ENCODE data around the gene DCTN5. TPM values are rescaled to one million over a fixed set of nuclear protein-coding genes. Genes with fewer than 3 reads are reported as not detected.
A peak's percentile ranks its signal among the peaks of the same experiment; 100 is the strongest.

The DCTN5 gene
- total RNA-seq, 1 experiment from 2014 or later: 95.5 TPM

- no peak for DNase-seq (ENCODE audit: low spot score)
- in situ Hi-C loops (cut with HindIII; ENCODE audit: low sequenced_read_pairs): no loop called here
Observed at GRCh38 chr16:23650674-23651416, 9.6 kb downstream of the DCTN5 start.

- DNase-seq (ENCODE audit: low spot score): no peak
- in situ Hi-C loops (cut with HindIII; ENCODE audit: low sequenced_read_pairs): no loop called here
Observed at GRCh38 chr16:23651943-23652468, 10.7 kb downstream of the DCTN5 start.

- in situ Hi-C loops (cut with HindIII; ENCODE audit: low sequenced_read_pairs): no loop called here
- DNase-seq (ENCODE audit: low spot score): no peak
Observed at GRCh38 chr16:23663918-23664317, 22.7 kb downstream of the DCTN5 start.

GRCh38 chr16:23666571-23667354 is 25.5 kb downstream of the DCTN5 start:
- in situ Hi-C loops (cut with HindIII; ENCODE audit: low sequenced_read_pairs): no loop called here
- DNase-seq (ENCODE audit: low spot score): no peak

GRCh38 chr16:23667355-23667659 is 26.0 kb downstream of the DCTN5 start:
- in situ Hi-C loops (cut with HindIII; ENCODE audit: low sequenced_read_pairs): no loop called here
- DNase-seq (ENCODE audit: low spot score): no peak

- DNase-seq (ENCODE audit: low spot score): no peak
- in situ Hi-C loops (cut with HindIII; ENCODE audit: low sequenced_read_pairs): no loop called here
Observed at GRCh38 chr16:23668225-23668624, 27.0 kb downstream of the DCTN5 start.

- peak; percentile 24 for DNase-seq (ENCODE audit: low spot score)
- in situ Hi-C loops (cut with HindIII; ENCODE audit: low sequenced_read_pairs): no loop called here
Observed at GRCh38 chr16:23668873-23669272, 27.6 kb downstream of the DCTN5 start.

GRCh38 chr16:23670137-23670776 is 29.0 kb downstream of the DCTN5 start:
- no peak for DNase-seq (ENCODE audit: low spot score)
- in situ Hi-C loops (cut with HindIII; ENCODE audit: low sequenced_read_pairs): no loop called here

- no peak for DNase-seq (ENCODE audit: low spot score)
- in situ Hi-C loops (cut with HindIII; ENCODE audit: low sequenced_read_pairs): no loop called here
Observed at GRCh38 chr16:23673971-23674614, 32.8 kb downstream of the DCTN5 start.

- in situ Hi-C loops (cut with HindIII; ENCODE audit: low sequenced_read_pairs): no loop called here
Observed at GRCh38 chr16:23676924-23677480, 35.7 kb downstream of the DCTN5 start.

GRCh38 chr16:23678430-23679273 is 37.4 kb downstream of the DCTN5 start, which contains the start of gene PLK1:
Gene PLK1 (plus strand): TSS chr16:23678889. CDS start chr16:23678933, 44 bp downstream.
- peak; percentile 79 for DNase-seq (ENCODE audit: low spot score)

More at GRCh38 chr16:23676924-23677480, 35.7 kb downstream of the DCTN5 start:
- DNase-seq (ENCODE audit: low spot score): no peak

GRCh38 chr16:23679274-23679985 is 38.2 kb downstream of the DCTN5 start:
- in situ Hi-C loops (cut with HindIII; ENCODE audit: low sequenced_read_pairs): no loop called here
- DNase-seq (ENCODE audit: low spot score): no peak

More at GRCh38 chr16:23678430-23679273, 37.4 kb downstream of the DCTN5 start, which contains the start of gene PLK1:
- in situ Hi-C loops (cut with HindIII; ENCODE audit: low sequenced_read_pairs): no loop called here

GRCh38 chr16:23679986-23680336 is 38.7 kb downstream of the DCTN5 start:
- in situ Hi-C loops (cut with HindIII; ENCODE audit: low sequenced_read_pairs): no loop called here
- DNase-seq (ENCODE audit: low spot score): no peak

GRCh38 chr16:23682181-23682580 is 40.9 kb downstream of the DCTN5 start:
- in situ Hi-C loops (cut with HindIII; ENCODE audit: low sequenced_read_pairs): no loop called here

GRCh38 chr16:23683487-23683886 is 42.2 kb downstream of the DCTN5 start:
- no peak for DNase-seq (ENCODE audit: low spot score)
- in situ Hi-C loops (cut with HindIII; ENCODE audit: low sequenced_read_pairs): no loop called here

More at GRCh38 chr16:23682181-23682580, 40.9 kb downstream of the DCTN5 start:
- no peak for DNase-seq (ENCODE audit: low spot score)

GRCh38 chr16:23687034-23687808 is 46.0 kb downstream of the DCTN5 start:
- in situ Hi-C loops (cut with HindIII; ENCODE audit: low sequenced_read_pairs): no loop called here
- DNase-seq (ENCODE audit: low spot score): no peak
